Peyer's patch (tissue), 4 donors: Measurements from ENCODE around the gene TRIM2.

Experiments used
- POLR2A ChIP-seq, 2 donors: fragments of 450-650 bp; IDR thresholded peaks; one replicate each; pipeline ENCODE4 v1.5.1; 2017; ENCODE audit warnings: antibody characterized with exemption in 2 of 2, mild to moderate bottlenecking in 2 of 2, moderate library complexity in 2 of 2
- TF ChIP-seq, protein P1 (sequence below), 6 experiments: fragments of 450-650 bp in 4 of 6; fragments of 200-600 bp in 2 of 6; sonication (generic) in 1 of 6; IDR thresholded peaks; one replicate each; pipeline ENCODE4 v1.5.1; 2017 to 2019; ENCODE audit warnings: antibody characterized with exemption in 6 of 6, mild to moderate bottlenecking in 3 of 6, moderate library complexity in 1 of 6

DNA sequence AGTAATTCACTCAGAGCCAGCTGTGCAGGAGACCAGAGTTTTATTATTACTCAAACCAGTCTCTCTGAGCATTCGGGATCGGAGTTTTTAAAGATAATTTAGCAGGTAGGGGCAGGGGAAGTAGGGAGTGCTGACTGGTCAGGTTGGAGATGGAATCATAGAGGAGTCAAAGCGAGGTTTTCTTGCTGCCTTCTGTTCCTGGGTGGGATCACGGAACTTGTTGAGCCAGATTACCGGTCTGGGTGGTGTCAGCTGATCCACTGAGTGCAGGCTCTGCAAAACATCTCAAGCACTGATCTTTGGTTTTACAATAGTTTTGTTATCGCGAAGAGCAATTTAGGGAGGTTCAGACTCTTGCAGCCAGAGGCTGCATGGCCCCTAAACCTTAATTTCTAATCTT is 63.6 kb downstream of the TRIM2 start:
- TF ChIP-seq, protein P1, sequence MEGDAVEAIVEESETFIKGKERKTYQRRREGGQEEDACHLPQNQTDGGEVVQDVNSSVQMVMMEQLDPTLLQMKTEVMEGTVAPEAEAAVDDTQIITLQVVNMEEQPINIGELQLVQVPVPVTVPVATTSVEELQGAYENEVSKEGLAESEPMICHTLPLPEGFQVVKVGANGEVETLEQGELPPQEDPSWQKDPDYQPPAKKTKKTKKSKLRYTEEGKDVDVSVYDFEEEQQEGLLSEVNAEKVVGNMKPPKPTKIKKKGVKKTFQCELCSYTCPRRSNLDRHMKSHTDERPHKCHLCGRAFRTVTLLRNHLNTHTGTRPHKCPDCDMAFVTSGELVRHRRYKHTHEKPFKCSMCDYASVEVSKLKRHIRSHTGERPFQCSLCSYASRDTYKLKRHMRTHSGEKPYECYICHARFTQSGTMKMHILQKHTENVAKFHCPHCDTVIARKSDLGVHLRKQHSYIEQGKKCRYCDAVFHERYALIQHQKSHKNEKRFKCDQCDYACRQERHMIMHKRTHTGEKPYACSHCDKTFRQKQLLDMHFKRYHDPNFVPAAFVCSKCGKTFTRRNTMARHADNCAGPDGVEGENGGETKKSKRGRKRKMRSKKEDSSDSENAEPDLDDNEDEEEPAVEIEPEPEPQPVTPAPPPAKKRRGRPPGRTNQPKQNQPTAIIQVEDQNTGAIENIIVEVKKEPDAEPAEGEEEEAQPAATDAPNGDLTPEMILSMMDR (IDR thresholded peaks at IDR 0.05) = no peak
- no peak for TF ChIP-seq POLR2A (IDR thresholded peaks at IDR 0.05)
